ENCODE results near the gene RABAC1.
"Not testable (repeated sequence)": the region's sequence is repeated elsewhere in the genome, so short reads cannot be mapped to it uniquely, and the experiment has no call there.

RABAC1 gene

GRCh38 chr19:41941410-41942202 lies 17.5 kb downstream of the RABAC1 start:
- TF ChIP-seq EZH2 (IDR thresholded peaks at IDR 0.05; ENCODE audit: borderline replicate concordance, low read length) (no peak), CTCF (IDR thresholded peaks at IDR 0.05; ENCODE audit: low read length) (no peak)
- Histone ChIP-seq H4K20me1 (ENCODE audit: insufficient read depth, low read length) (no peaks in the 10 kb centered on the region), H3K9ac (ENCODE audit: low read length) (no peak overlapping the region; the same call in 1 of the 2 replicates), H3K4me3 (ENCODE audit: low read depth, low read length, poor library complexity, severe bottlenecking) (no peak overlapping the region), H2AFZ (ENCODE audit: low read length) (no peak overlapping the region), H3K36me3 (ENCODE audit: insufficient read depth, low read length) (no peaks in the 10 kb centered on the region), H3K79me2 (ENCODE audit: insufficient read depth, low read length) (no peaks in the 10 kb centered on the region), H3F3A (ENCODE audit: insufficient read depth, low read length) (peaks cover 7% of the 10 kb centered on the region; the same call in 1 of the 2 replicates), H3K9me3 (ENCODE audit: low read length) (no peaks in the 10 kb centered on the region), H3K27ac (ENCODE audit: low read depth, low read length, poor library complexity, severe bottlenecking) (no peak overlapping the region), H3K4me1 (ENCODE audit: insufficient read depth, low read length, severe bottlenecking) (peaks cover 63% of the 10 kb centered on the region), H3K27me3 (ENCODE audit: insufficient read depth, low read length) (peaks cover 9% of the 10 kb centered on the region; the same call in 1 of the 2 replicates), H3K9me2 (ENCODE audit: low read depth, low read length) (no peaks in the 10 kb centered on the region), H3K4me2 (ENCODE audit: low read length) (peak overlapping the region; percentile 75)

GRCh38 chr19:41940731-41941409 lies 18.3 kb downstream of the RABAC1 start:
- peak overlapping the region; percentile 52; the same call in 1 of the 2 replicates for H3K9ac ChIP-seq (ENCODE audit: low read length)
- no peak overlapping the region for H2AFZ ChIP-seq (ENCODE audit: low read length)
- peaks cover 10% of the 10 kb centered on the region; the same call in 1 of the 2 replicates for H3K27me3 ChIP-seq (ENCODE audit: insufficient read depth, low read length)
- TF ChIP-seq EZH2 (IDR thresholded peaks at IDR 0.05; ENCODE audit: borderline replicate concordance, low read length), result no peak
- TF ChIP-seq CTCF (IDR thresholded peaks at IDR 0.05; ENCODE audit: low read length), result no peak
- H3K36me3 ChIP-seq (ENCODE audit: insufficient read depth, low read length), result no peaks in the 10 kb centered on the region
- H3K9me2 ChIP-seq (ENCODE audit: low read depth, low read length), result no peaks in the 10 kb centered on the region
- peak overlapping the region; percentile 53 for H3K4me3 ChIP-seq (ENCODE audit: low read depth, low read length, poor library complexity, severe bottlenecking)
- peaks cover 7% of the 10 kb centered on the region; the same call in 1 of the 2 replicates for H3F3A ChIP-seq (ENCODE audit: insufficient read depth, low read length)
- no peaks in the 10 kb centered on the region for H4K20me1 ChIP-seq (ENCODE audit: insufficient read depth, low read length)
- H3K27ac ChIP-seq (ENCODE audit: low read depth, low read length, poor library complexity, severe bottlenecking), result no peak overlapping the region
- H3K79me2 ChIP-seq (ENCODE audit: insufficient read depth, low read length), result no peaks in the 10 kb centered on the region
- H3K4me1 ChIP-seq (ENCODE audit: insufficient read depth, low read length, severe bottlenecking), result peaks cover 65% of the 10 kb centered on the region
- peak overlapping the region; percentile 75 for H3K4me2 ChIP-seq (ENCODE audit: low read length)
- no peaks in the 10 kb centered on the region for H3K9me3 ChIP-seq (ENCODE audit: low read length)

DNA sequence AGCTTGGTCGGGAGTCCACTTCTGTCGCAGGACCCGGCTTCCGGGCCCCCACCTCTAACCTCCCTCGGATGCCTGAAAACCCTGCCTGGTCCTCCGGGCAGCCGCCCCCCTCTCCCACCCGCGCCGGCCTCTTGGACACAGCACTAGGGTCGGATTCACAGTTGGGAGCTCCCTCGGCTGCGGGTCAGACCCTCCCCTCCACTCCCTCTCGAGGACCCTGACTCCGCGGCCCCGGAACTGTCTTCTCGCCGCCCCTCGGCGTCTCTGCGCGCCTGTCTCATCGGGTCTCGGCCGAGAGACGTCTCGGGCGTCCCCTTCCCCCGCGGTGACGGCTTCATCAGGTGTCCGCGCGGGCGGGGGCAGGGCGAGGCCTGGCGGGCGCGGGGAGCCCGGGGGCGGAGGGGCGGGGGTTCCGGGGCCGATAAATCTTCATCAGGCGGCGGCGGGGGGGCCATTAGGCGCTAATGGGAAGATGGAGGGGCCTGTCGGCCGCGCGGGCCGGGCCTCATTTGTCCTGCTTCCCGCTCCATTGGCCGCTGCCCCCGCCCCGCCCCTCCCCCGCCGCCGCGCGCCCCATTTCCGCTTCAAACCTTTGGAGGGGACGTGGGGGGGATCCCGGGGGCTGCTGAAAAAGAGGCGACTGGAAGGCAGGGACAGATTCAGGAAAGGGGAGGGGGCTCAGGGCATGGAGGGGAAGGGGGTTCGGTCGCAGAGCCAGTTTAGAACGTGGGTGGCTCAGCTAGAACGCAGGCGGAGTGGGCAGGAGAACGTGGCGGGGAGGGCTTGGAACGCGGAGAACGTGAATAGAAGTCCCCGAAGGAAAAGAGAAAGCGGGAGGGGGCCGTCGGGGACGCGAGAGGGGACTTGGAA lies 19.0 kb downstream of the RABAC1 start:
- peaks cover 7% of the 10 kb centered on the region; the same call in 1 of the 2 replicates for H3F3A ChIP-seq (ENCODE audit: insufficient read depth, low read length)
- TF ChIP-seq EZH2 (IDR thresholded peaks at IDR 0.05; ENCODE audit: borderline replicate concordance, low read length) (no peak), CTCF (IDR thresholded peaks at IDR 0.05; ENCODE audit: low read length) (no peak)
- H3K36me3 ChIP-seq (ENCODE audit: insufficient read depth, low read length), result no peaks in the 10 kb centered on the region
- peak overlapping the region; percentile 52; the same call in 1 of the 2 replicates for H3K9ac ChIP-seq (ENCODE audit: low read length)
- no peak overlapping the region for H3K27ac ChIP-seq (ENCODE audit: low read depth, low read length, poor library complexity, severe bottlenecking)
- H2AFZ ChIP-seq (ENCODE audit: low read length), result no peak overlapping the region
- peak overlapping the region; percentile 75 for H3K4me2 ChIP-seq (ENCODE audit: low read length)
- peaks cover 10% of the 10 kb centered on the region; the same call in 1 of the 2 replicates for H3K27me3 ChIP-seq (ENCODE audit: insufficient read depth, low read length)
- no peaks in the 10 kb centered on the region for H4K20me1 ChIP-seq (ENCODE audit: insufficient read depth, low read length)
- peak overlapping the region; percentile 53 for H3K4me3 ChIP-seq (ENCODE audit: low read depth, low read length, poor library complexity, severe bottlenecking)
- no peaks in the 10 kb centered on the region for H3K9me2 ChIP-seq (ENCODE audit: low read depth, low read length)
- H3K4me1 ChIP-seq (ENCODE audit: insufficient read depth, low read length, severe bottlenecking), result peaks cover 58% of the 10 kb centered on the region
- no peaks in the 10 kb centered on the region for H3K79me2 ChIP-seq (ENCODE audit: insufficient read depth, low read length)
- no peaks in the 10 kb centered on the region for H3K9me3 ChIP-seq (ENCODE audit: low read length)

- H3K36me3 ChIP-seq (ENCODE audit: insufficient read depth, low read length); H4K20me1 ChIP-seq (ENCODE audit: insufficient read depth, low read length); H3K4me2 ChIP-seq (ENCODE audit: low read length); H2AFZ ChIP-seq (ENCODE audit: low read length); H3K9ac ChIP-seq (ENCODE audit: low read length); H3K27me3 ChIP-seq (ENCODE audit: insufficient read depth, low read length); H3K79me2 ChIP-seq (ENCODE audit: insufficient read depth, low read length); H3K27ac ChIP-seq (ENCODE audit: low read depth, low read length, poor library complexity, severe bottlenecking); H3F3A ChIP-seq (ENCODE audit: insufficient read depth, low read length); H3K9me2 ChIP-seq (ENCODE audit: low read depth, low read length); H3K9me3 ChIP-seq (ENCODE audit: low read length); H3K4me3 ChIP-seq (ENCODE audit: low read depth, low read length, poor library complexity, severe bottlenecking): not testable (repeated sequence)
- peaks cover 49% of the 10 kb centered on the region for H3K4me1 ChIP-seq (ENCODE audit: insufficient read depth, low read length, severe bottlenecking)
These were observed 19.9 kb downstream of the RABAC1 start for GRCh38 chr19:41939209-41939608.

All from OCI-LY1 (cell line).